Hepatic stellate cell (primary cell): Measurements from ENCODE around the gene TRIM54.

Experiments used
- DNase-seq: peaks from one replicate; pipeline ENCODE4 v3.0.0; 2011; ENCODE audit warnings: low spot score

The TRIM54 gene

GRCh38 chr2:27281855-27282559 is at the start of gene TRIM54:
Gene TRIM54 (plus strand): TSS chr2:27282429. CDS start chr2:27282732, 303 bp downstream.
- DNase-seq: peak; percentile 74

GRCh38 chr2:27233341-27233740 is 48.9 kb upstream of the TRIM54 start:
- DNase-seq: no peak

GRCh38 chr2:27236136-27236535 is 46.1 kb upstream of the TRIM54 start:
- no peak for DNase-seq

GRCh38 chr2:27236626-27237025 is 45.6 kb upstream of the TRIM54 start:
- DNase-seq: no peak

GRCh38 chr2:27237341-27237945 is 44.8 kb upstream of the TRIM54 start:
- no peak for DNase-seq

- no peak for DNase-seq
Observed at GRCh38 chr2:27238976-27239375, 43.3 kb upstream of the TRIM54 start.

GRCh38 chr2:27240406-27240805 is 41.8 kb upstream of the TRIM54 start:
- DNase-seq: no peak

- DNase-seq: no peak
Observed at GRCh38 chr2:27241761-27242613, 40.2 kb upstream of the TRIM54 start.

- DNase-seq: no peak
Observed at GRCh38 chr2:27242614-27242951, 39.6 kb upstream of the TRIM54 start.

- DNase-seq: no peak
Observed at GRCh38 chr2:27243391-27244130, 38.7 kb upstream of the TRIM54 start.

GRCh38 chr2:27245116-27245515 is 37.1 kb upstream of the TRIM54 start:
- DNase-seq: no peak

GRCh38 chr2:27245626-27246025 is 36.6 kb upstream of the TRIM54 start:
- no peak for DNase-seq

GRCh38 chr2:27247893-27248292 is 34.3 kb upstream of the TRIM54 start:
- no peak for DNase-seq

GRCh38 chr2:27249159-27249890 is 32.9 kb upstream of the TRIM54 start:
- peak; percentile 65 for DNase-seq

GRCh38 chr2:27249891-27250651 is 32.2 kb upstream of the TRIM54 start:
- peak; percentile 69 for DNase-seq

GRCh38 chr2:27250652-27251379 is 31.4 kb upstream of the TRIM54 start:
- no peak for DNase-seq

- no peak for DNase-seq
Observed at GRCh38 chr2:27251766-27252165, 30.5 kb upstream of the TRIM54 start.

GRCh38 chr2:27255187-27255586 is 27.0 kb upstream of the TRIM54 start:
- DNase-seq: no peak

GRCh38 chr2:27255660-27256059 is 26.6 kb upstream of the TRIM54 start:
- peak; percentile 85 for DNase-seq

- no peak for DNase-seq
Observed at GRCh38 chr2:27256855-27257454, 25.3 kb upstream of the TRIM54 start.
